GM12865 (cell line): ENCODE data around the gene TMEM132C.

ENCODE experiments used
- DNase-seq: peaks from one replicate; pipeline ENCODE4 v3.0.0; 2010; ENCODE audit warnings: low read depth
- H3K4me3 ChIP-seq: 2 replicates; pipeline ENCODE4 v1.5.1; 2011; ENCODE audit warnings: mild to moderate bottlenecking, low read depth, low read length, control low read depth
- TF ChIP-seq, protein P1 (sequence below): IDR thresholded peaks from 2 replicates; pipeline ENCODE4 v1.5.1; 2011; ENCODE audit warnings: low read length, control low read depth, low read depth, inconsistent platforms; ENCODE audit not compliant: insufficient read depth; ENCODE audit errors: missing control alignments

Gene TMEM132C

DNA sequence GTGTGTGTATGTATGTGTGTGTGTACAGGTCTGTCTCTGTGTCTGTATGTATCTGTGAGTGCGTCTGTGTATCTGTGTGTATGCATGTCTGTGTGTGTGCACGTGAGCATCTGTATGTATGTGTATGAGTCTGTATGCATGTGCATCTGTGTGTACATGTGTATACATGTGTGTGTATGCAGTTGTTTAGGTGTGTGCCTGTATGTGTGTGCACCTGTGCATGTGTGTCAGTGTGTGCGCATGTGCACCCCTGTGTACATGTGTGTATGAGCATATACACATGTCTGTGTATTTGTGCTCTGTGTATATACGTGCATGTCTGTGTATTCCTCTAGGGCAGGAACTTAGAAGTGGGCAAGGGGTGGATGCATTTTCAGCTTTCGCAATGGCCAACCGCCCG is 116.0 kb downstream of the TMEM132C start:
- TF ChIP-seq, protein P1, sequence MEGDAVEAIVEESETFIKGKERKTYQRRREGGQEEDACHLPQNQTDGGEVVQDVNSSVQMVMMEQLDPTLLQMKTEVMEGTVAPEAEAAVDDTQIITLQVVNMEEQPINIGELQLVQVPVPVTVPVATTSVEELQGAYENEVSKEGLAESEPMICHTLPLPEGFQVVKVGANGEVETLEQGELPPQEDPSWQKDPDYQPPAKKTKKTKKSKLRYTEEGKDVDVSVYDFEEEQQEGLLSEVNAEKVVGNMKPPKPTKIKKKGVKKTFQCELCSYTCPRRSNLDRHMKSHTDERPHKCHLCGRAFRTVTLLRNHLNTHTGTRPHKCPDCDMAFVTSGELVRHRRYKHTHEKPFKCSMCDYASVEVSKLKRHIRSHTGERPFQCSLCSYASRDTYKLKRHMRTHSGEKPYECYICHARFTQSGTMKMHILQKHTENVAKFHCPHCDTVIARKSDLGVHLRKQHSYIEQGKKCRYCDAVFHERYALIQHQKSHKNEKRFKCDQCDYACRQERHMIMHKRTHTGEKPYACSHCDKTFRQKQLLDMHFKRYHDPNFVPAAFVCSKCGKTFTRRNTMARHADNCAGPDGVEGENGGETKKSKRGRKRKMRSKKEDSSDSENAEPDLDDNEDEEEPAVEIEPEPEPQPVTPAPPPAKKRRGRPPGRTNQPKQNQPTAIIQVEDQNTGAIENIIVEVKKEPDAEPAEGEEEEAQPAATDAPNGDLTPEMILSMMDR: no peak
- no peak for DNase-seq
- H3K4me3 ChIP-seq: no peak overlapping the region

DNA sequence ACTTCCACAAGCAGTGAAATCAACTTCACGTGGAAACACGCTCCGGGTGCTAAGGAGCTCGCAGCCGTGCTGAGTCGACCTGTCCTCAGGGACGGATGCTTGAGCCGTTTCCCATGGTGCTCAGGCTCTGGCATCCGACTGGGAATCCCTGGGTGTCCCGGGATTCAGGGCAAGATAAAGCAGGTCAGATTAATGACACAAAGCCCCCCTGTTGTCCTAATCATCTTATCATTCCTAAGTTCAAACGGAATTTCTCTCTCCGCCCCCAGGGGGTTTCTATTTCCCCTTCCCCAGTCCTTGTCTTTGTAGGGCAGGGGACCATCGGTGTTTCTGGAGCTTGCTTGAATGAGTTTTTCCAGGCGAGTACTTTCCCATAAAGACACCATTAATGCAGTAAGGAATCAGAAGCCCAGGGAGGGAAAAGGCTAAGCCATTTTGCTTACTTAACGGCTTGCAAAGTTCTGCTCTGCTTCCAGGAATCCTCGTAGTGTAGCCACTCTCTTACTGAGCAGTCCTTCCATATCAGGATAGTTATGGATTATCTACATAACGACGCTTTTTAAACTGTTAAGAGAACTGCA is 116.5 kb downstream of the TMEM132C start:
- H3K4me3 ChIP-seq: no peak overlapping the region
- DNase-seq: no peak
- TF ChIP-seq, protein P1: no peak

DNA sequence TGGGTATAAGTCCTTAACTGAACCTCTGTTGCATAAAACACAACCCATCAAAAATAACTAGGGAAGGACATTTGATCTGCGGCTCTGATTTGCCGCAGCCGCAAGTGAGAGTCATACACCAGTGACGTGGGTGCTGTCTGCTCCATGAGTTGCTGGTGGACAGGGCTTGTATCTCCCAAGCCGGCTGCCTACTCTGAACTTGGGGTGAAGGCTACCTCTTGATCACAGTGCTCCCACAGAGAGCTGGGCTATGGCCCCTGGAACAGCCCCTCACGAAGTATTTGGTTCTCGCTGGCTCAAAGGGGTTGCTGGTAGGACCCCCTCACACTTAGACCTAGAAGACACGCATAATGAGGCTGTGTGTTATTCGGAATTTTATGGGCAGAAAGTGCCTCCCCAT is 118.8 kb downstream of the TMEM132C start:
- DNase-seq: no peak

DNA sequence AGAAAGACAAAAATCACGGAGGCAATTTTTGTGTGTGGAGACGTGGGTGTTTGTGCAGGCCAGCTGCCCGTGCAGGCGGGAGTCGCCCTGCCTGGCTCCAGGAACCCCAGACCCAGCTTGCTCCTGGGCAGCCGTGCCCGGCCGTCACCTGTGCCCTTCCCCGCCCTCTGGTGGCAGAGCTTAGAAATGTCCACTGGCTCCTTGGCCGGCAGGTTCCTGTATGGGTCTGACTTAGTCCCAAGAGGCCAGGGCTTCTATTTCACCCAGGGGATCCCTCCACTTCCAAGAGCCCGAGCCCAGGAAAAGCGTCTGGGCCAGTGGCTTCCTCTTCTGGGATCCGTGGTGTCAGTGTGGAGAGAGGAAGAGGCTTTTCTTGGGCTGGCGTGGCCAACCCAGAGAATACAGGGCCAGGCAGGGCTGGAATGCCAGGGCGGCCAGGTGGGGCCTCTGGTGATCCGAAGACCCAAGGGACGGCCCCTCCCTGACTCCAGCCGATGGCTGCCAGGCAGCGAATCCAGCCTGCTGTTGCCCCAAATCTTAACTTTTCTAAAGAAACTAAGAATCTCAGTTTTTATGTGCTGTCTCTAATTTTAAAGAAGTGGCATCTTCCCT is 120.9 kb downstream of the TMEM132C start:
- TF ChIP-seq, protein P1: peak; percentile 77
- H3K4me3 ChIP-seq: no peak overlapping the region
- DNase-seq: peak; percentile 57

More for the DNA sequence above, 118.8 kb downstream of the TMEM132C start:
- TF ChIP-seq, protein P1: no peak
- no peak overlapping the region for H3K4me3 ChIP-seq

DNA sequence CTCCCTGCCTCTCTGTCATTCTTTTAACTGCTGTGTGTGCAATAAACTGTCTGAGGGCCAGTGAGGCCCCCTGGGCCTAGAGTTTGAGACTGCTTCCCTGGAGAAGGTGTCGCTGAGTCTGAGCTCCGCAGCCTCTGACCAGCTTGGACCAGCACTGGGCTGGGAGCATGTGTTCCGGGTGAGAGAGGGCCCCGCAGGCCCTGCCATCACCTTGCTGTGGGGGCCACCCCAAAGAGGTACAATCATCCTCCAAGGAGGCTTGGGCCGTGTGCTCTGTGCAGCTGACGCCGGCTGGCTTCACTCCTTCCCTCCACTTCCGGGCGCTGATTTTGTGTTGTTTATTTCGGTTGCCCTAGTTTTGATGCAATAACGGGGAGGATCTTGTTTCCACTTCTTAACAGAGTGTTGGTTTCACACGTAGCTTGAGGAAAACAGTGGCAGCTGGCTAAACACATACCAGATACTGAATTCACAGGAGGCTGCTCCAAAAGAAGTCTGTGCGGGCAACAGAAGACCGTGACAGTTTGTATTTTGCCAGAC is 121.6 kb downstream of the TMEM132C start:
- TF ChIP-seq, protein P1: no peak
- DNase-seq: no peak
- H3K4me3 ChIP-seq: no peak overlapping the region

DNA sequence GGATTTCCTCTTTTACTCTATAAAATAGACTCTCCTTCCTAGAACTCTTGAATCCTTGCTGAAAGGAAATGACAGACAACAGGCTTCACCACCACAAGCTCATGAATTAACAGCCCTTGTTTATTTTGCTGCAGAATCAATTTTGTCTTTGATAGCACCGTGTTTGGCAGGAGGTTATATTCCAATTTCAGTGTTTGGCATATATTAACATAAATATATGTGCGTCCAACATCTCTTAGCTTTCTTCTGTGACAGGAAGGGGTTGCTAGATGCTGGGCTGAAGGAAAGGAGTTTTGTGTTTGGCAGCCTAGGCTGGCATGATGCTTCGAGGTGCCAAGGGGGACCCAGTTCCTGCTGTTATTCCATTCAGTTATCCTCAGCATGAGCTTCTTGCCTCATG is 126.4 kb downstream of the TMEM132C start:
- no peak for DNase-seq
- TF ChIP-seq, protein P1: no peak
- H3K4me3 ChIP-seq: no peak overlapping the region
